ENCODE results near the gene TTLL8. TPM values are rescaled to one million over a fixed set of nuclear protein-coding genes. Genes with fewer than 3 reads are reported as not detected.

The TTLL8 gene
- total and polyA plus RNA-seq, 5 donors, result not detected

DNA sequence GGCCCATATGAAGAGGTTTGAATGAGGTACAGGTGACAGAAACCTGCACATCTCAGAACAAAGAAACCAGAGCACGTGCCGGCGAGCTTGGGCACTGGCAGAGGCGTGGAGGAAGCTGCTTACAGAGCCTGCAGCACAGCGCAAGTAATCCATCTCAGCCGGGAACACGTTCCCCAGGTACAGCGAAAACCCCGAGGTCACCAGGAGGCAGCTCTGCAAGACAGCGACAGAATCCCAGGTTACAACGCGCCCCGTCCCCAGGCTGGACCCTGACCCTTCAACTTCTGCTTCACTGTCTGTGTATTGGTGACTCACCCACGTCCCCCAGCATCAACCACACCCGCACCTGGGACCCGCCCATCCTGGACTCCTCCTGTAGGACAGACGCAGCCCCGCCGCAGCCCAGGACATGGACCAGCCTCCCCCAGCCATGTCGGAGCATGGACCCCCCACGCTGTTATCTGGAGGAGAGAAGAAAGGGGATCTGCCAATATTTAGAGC, 24.9 kb upstream of the TTLL8 start:
- Histone ChIP-seq H3K4me3 (ENCODE audit: low read length) (no peak overlapping the region), H3K27ac (ENCODE audit: low read length) (no peak overlapping the region), H3K4me1 (ENCODE audit: control insufficient read depth, insufficient read depth, low read length) (peaks cover 2% of the 10 kb centered on the region), H3K9me3 (ENCODE audit: control insufficient read depth, low read length) (no peaks in the 10 kb centered on the region), H3K27me3 (ENCODE audit: control insufficient read depth, insufficient read depth) (no peaks in the 10 kb centered on the region)
- DNase-seq (no peak), ATAC-seq (no peak)
- intact Hi-C loops (cut with DNase I), result no loop called here
- WGBS, result 92% methylated on average over 21 of the region's 21 CpGs

GRCh38 chr22:50082197-50082715, 24.2 kb upstream of the TTLL8 start:
- Histone ChIP-seq H3K9me3 (ENCODE audit: control insufficient read depth, low read length) (no peaks in the 10 kb centered on the region), H3K4me3 (ENCODE audit: low read length) (no peak overlapping the region), H3K27ac (ENCODE audit: low read length) (no peak overlapping the region), H3K4me1 (ENCODE audit: control insufficient read depth, insufficient read depth, low read length) (peaks cover 2% of the 10 kb centered on the region), H3K27me3 (ENCODE audit: control insufficient read depth, insufficient read depth) (no peaks in the 10 kb centered on the region)
- intact Hi-C loops (cut with DNase I), result no loop called here
- no peak for DNase-seq
- ATAC-seq, result no peak
- whole genome bisulfite sequencing, result 87% methylated on average over 18 of the region's 18 CpGs

GRCh38 chr22:50081426-50082196, 23.5 kb upstream of the TTLL8 start:
- Histone ChIP-seq H3K4me1 (ENCODE audit: control insufficient read depth, insufficient read depth, low read length) (peaks cover 2% of the 10 kb centered on the region), H3K4me3 (ENCODE audit: low read length) (no peak overlapping the region), H3K9me3 (ENCODE audit: control insufficient read depth, low read length) (no peaks in the 10 kb centered on the region), H3K27me3 (ENCODE audit: control insufficient read depth, insufficient read depth) (no peaks in the 10 kb centered on the region), H3K27ac (ENCODE audit: low read length) (no peak overlapping the region)
- no peak for ATAC-seq
- no peak for DNase-seq
- intact Hi-C loops (cut with DNase I), result no loop called here
- WGBS, result 89% methylated on average over 27 of the region's 27 CpGs

DNA sequence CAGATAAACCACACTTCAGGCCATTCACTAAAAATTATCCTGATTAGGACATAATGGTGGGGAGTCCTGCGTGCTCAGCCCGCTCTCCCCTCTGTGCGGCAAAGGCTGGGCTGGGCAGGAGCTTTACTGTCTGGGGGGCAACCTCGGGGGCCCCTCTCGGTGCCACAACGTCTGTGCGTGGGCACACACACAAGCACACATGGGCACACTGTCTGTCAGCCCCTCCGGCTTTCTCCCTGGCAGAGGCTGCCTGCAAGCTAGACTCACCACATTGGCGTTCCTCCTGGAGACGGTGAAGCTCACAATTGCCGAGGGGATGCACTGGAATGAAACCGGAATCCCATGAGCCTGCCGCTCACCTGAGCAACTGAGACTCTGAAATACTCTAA, 22.0 kb upstream of the TTLL8 start:
- no peak for ATAC-seq
- Histone ChIP-seq H3K9me3 (ENCODE audit: control insufficient read depth, low read length) (no peaks in the 10 kb centered on the region), H3K4me1 (ENCODE audit: control insufficient read depth, insufficient read depth, low read length) (peaks cover 2% of the 10 kb centered on the region), H3K27ac (ENCODE audit: low read length) (no peak overlapping the region), H3K27me3 (ENCODE audit: control insufficient read depth, insufficient read depth) (no peaks in the 10 kb centered on the region), H3K4me3 (ENCODE audit: low read length) (no peak overlapping the region)
- intact Hi-C loops (cut with DNase I), result no loop called here
- no peak for DNase-seq
- WGBS, result 86% methylated on average over 13 of the region's 13 CpGs

GRCh38 chr22:50078761-50079160, 20.7 kb upstream of the TTLL8 start:
- Histone ChIP-seq H3K4me1 (ENCODE audit: control insufficient read depth, insufficient read depth, low read length) (no peaks in the 10 kb centered on the region), H3K27ac (ENCODE audit: low read length) (no peak overlapping the region), H3K9me3 (ENCODE audit: control insufficient read depth, low read length) (no peaks in the 10 kb centered on the region), H3K4me3 (ENCODE audit: low read length) (no peak overlapping the region), H3K27me3 (ENCODE audit: control insufficient read depth, insufficient read depth) (no peaks in the 10 kb centered on the region)
- DNase-seq, result no peak
- WGBS, result 84% methylated on average over 9 of the region's 9 CpGs
- intact Hi-C loops (cut with DNase I), result no loop called here
- no peak for ATAC-seq

GRCh38 chr22:50078246-50078645, 20.1 kb upstream of the TTLL8 start:
- no peaks in the 10 kb centered on the region for H3K9me3 ChIP-seq (ENCODE audit: control insufficient read depth, low read length)
- intact Hi-C loops (cut with DNase I), result no loop called here
- 95% methylated on average over 13 of the region's 13 CpGs for WGBS
- H3K4me3 ChIP-seq (ENCODE audit: low read length), result no peak overlapping the region
- no peaks in the 10 kb centered on the region for H3K27me3 ChIP-seq (ENCODE audit: control insufficient read depth, insufficient read depth)
- ATAC-seq (no peak), DNase-seq (no peak)
- H3K4me1 ChIP-seq (ENCODE audit: control insufficient read depth, insufficient read depth, low read length), result no peaks in the 10 kb centered on the region
- H3K27ac ChIP-seq (ENCODE audit: low read length), result no peak overlapping the region

GRCh38 chr22:50076646-50077535, 18.8 kb upstream of the TTLL8 start:
- no peak for DNase-seq
- intact Hi-C loops (cut with DNase I), result no loop called here
- H3K4me1 ChIP-seq (ENCODE audit: control insufficient read depth, insufficient read depth, low read length), result no peaks in the 10 kb centered on the region
- no peak overlapping the region for H3K4me3 ChIP-seq (ENCODE audit: low read length)
- no peak overlapping the region for H3K27ac ChIP-seq (ENCODE audit: low read length)
- H3K9me3 ChIP-seq (ENCODE audit: control insufficient read depth, low read length), result no peaks in the 10 kb centered on the region
- WGBS, result 80% methylated on average over 43 of the region's 43 CpGs
- ATAC-seq, result no peak
- no peaks in the 10 kb centered on the region for H3K27me3 ChIP-seq (ENCODE audit: control insufficient read depth, insufficient read depth)

GRCh38 chr22:50074551-50075530, 16.7 kb upstream of the TTLL8 start:
- no peaks in the 10 kb centered on the region for H3K9me3 ChIP-seq (ENCODE audit: control insufficient read depth, low read length)
- WGBS, result 79% methylated on average over 32 of the region's 32 CpGs
- intact Hi-C loops (cut with DNase I), result no loop called here
- peak in 1 of 3 donors; percentile 35 for DNase-seq
- no peaks in the 10 kb centered on the region for H3K4me1 ChIP-seq (ENCODE audit: control insufficient read depth, insufficient read depth, low read length)
- ATAC-seq, result peak in 1 of 2 donors; percentile 33
- no peak overlapping the region for H3K4me3 ChIP-seq (ENCODE audit: low read length)
- no peaks in the 10 kb centered on the region for H3K27me3 ChIP-seq (ENCODE audit: control insufficient read depth, insufficient read depth)
- H3K27ac ChIP-seq (ENCODE audit: low read length), result no peak overlapping the region

- no peak overlapping the region for H3K27ac ChIP-seq (ENCODE audit: low read length)
- WGBS, result 79% methylated on average over 17 of the region's 17 CpGs
- ATAC-seq (no peak), DNase-seq (peak in 1 of 3 donors; percentile 33)
- intact Hi-C loops (cut with DNase I), result no loop called here
- H3K9me3 ChIP-seq (ENCODE audit: control insufficient read depth, low read length), result no peaks in the 10 kb centered on the region
- H3K4me1 ChIP-seq (ENCODE audit: control insufficient read depth, insufficient read depth, low read length), result no peaks in the 10 kb centered on the region
- no peaks in the 10 kb centered on the region for H3K27me3 ChIP-seq (ENCODE audit: control insufficient read depth, insufficient read depth)
- no peak overlapping the region for H3K4me3 ChIP-seq (ENCODE audit: low read length)
Observed at GRCh38 chr22:50074056-50074455, 16.0 kb upstream of the TTLL8 start.

GRCh38 chr22:50072714-50073538, 14.8 kb upstream of the TTLL8 start:
- WGBS, result 90% methylated on average over 28 of the region's 28 CpGs
- ATAC-seq (peak in 1 of 2 donors; percentile 18), DNase-seq (peak in 1 of 3 donors; percentile 38)
- H3K4me1 ChIP-seq (ENCODE audit: control insufficient read depth, insufficient read depth, low read length), result no peaks in the 10 kb centered on the region
- no peaks in the 10 kb centered on the region for H3K9me3 ChIP-seq (ENCODE audit: control insufficient read depth, low read length)
- intact Hi-C loops (cut with DNase I), result no loop called here
- H3K27me3 ChIP-seq (ENCODE audit: control insufficient read depth, insufficient read depth), result no peaks in the 10 kb centered on the region
- H3K4me3 ChIP-seq (ENCODE audit: low read length), result no peak overlapping the region
- no peak overlapping the region for H3K27ac ChIP-seq (ENCODE audit: low read length)

Measured in right cardiac atrium (tissue), 5 donors.